GDM1 (cell line): ENCODE results near the gene SPOCK1.

Experiments
- DNase-seq: peaks from one replicate; lab custom pipeline; 2025; lab: John Stamatoyannopoulos, UW

The SPOCK1 gene

GRCh38 chr5:137148159-137148558 is 351.0 kb downstream of the SPOCK1 start:
- DNase-seq = no peak

GRCh38 chr5:137147346-137147745 is 351.8 kb downstream of the SPOCK1 start:
- DNase-seq = no peak

DNA sequence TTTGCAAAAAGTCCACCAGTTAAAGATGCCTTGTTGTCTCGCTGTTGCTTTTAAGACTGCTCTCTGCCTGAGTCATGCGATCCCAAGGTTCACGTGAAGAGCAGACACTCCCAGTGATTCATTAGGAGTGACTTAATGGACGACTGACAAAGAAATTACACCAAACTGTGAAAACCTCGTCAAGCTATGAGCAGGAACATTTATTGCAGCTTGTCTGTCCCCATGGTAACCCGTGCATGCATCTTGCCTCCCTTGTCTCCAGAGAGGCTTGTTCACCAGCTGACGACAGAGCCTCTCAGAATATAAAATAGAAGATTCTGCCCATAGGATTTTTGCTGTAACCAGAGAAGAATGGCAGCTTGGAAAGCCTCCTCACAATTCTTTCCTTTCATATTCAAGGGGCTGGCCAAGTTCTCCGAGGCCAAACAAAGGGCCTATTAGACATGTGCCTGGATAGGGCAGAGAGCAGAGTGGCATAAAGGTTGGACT is 352.7 kb downstream of the SPOCK1 start:
- no peak for DNase-seq

DNA sequence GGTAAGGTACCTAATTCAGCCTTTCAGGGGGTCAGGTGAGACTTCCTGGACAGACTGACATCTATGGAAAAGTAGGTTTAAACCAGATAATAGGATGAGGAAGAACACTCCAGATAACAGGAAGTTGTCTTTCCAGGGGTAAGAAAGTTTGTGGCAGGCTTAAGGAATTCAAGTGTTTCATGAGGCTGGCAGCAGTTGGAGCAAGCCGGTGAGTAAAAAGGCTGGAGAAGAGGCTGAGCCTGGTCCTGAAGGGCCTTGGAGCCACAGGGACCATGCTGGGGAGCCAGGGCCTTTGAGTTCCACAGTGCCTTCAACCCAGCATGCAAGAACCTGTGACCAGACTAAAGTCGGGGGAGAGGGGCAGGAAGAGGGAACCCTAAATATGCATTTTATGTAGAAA is 353.4 kb downstream of the SPOCK1 start:
- DNase-seq = no peak

- DNase-seq = no peak
These were observed 354.5 kb downstream of the SPOCK1 start for GRCh38 chr5:137144656-137145055.

- no peak for DNase-seq
These were observed 356.1 kb downstream of the SPOCK1 start for GRCh38 chr5:137142764-137143605.

DNA sequence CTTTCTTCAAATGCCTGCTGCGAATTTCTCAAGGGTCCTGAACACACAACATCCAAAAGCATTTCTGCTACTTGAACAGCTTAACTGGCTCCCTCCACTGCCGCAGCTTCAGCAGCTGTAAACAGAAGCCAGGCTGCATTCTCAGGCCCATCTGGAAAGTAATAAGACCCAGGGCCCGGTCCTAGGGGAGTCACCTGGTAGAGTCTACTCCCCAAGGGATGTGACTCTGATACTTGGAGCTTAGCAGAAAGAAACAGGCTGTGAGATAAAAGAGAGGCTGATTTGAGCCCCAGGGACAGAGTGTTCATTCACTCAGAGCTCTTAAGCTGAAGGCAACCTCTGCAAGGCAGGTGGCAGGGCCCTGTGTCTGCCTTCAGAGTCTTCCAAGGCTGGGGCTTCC is 356.8 kb downstream of the SPOCK1 start:
- no peak for DNase-seq

GRCh38 chr5:137141779-137142178 is 357.3 kb downstream of the SPOCK1 start:
- DNase-seq = no peak

DNA sequence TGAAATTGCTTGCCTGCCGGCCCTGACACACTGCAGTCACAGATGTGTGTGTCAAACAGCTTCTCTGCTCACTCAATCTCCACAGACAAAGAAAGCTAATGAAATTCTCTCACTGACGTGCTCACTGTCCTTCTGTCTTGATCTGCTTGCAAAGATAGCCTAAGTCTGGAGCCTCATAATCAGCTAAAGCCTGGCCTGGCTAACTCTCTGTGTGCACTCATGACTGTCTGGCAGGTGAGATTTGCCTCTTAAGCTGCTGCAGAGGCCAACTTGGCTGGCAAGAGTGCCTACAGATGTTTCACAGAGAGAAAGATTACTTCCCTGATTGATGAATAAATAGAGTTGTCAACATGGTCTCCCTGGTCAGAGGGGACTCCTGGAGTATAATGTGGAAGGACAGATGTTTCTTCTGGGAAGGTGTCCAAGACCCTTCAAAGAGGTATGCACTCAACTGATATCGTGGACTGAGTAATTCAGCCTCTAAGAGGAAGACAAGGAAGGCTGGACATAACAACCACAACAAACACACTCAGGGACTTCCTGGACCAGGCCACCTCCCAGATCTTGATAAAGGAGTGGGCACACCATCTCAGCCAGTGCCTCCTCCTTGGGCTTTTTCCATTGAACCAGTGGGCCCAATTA is 362.0 kb downstream of the SPOCK1 start:
- no peak for DNase-seq

DNA sequence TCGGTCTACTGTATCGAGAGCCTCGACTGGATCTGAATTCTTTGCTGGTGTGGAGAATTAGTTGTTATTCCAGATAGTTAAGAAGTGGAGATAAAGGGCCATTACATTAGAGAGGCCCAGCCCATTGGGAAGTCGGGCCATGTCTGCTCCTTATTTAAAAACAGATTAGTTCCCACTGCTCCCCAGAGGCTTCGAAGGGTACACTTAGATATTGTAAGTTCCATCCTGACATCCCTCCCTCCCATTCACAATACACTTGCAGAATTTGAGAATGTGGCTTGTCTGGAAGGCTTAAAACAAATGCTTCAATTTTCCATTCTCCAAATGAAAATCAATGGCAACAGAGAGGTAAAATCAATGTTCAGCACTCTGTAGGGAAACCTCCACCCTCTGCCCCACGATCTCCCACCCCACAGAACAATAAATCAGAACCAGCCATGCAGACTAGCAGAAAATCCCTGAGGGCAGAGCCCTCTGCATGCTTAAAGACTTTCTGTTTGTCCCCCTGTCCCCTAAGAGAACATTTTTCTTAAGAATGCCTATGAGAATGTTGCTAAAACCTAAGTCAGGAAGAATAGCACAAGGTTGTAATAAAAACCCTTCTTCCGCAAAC is 364.1 kb downstream of the SPOCK1 start:
- no peak for DNase-seq

- DNase-seq = no peak
These were observed 369.0 kb downstream of the SPOCK1 start for GRCh38 chr5:137129886-137130680.

GRCh38 chr5:137128012-137128411 is 371.1 kb downstream of the SPOCK1 start:
- no peak for DNase-seq

DNA sequence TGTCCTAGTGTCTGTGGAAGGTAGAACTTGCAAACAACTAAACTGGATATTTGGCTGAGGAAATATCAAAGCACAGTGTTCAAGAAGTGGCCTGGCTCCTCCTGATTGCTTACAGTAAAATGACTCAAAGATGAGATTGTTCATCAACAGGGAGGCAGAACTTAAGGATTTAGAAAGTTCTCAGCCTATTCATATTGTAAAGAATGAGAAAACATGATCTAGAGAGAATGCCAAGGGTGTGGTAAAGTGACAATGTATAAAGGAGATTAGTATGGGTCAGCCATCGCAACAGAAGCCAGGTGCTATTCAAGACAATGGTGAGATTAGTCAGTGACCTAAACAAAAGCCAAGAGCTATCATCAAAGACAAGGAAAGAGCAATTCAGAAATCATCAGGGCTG is 372.3 kb downstream of the SPOCK1 start:
- no peak for DNase-seq

GRCh38 chr5:137122558-137122957 is 376.6 kb downstream of the SPOCK1 start:
- DNase-seq = no peak

DNA sequence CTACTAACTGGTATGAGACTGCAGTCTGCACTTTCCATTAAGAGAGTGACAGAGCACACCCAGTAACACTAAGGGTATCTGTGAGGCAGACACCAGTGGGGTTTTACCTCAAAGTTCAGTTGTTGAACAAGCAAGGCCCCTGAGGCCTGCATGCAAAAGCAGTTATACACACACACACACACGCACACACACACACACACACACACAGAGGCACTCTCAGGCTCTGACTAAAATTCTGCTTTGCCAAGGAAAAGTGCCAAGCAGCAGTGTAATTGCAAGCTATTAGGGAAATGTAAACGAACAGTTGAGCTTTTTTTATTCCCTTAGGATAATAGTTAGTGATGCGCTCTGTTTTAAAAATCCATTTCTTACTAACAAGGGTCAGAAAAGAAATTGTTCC is 377.1 kb downstream of the SPOCK1 start:
- no peak for DNase-seq

GRCh38 chr5:137119321-137119720 is 379.8 kb downstream of the SPOCK1 start:
- DNase-seq = no peak

GRCh38 chr5:137118629-137119028 is 380.5 kb downstream of the SPOCK1 start:
- DNase-seq = no peak

DNA sequence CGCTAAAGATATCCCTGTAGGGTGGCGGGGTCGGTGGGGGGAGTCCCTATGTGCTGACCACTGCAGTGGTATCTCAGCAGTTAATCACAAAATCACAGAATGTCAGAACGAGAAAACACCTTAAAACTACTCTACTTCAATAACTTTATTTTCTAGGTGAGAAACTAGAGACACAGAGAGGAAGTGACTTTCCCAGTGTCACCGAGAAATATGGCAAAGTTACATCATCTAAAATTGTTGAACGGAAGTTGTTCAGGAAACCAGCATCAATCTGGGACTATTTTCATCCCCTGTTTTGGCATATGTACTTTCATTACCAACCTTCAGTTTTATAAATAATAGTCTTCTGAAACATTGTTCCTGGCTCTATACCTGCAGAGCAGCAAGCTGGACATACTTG is 384.0 kb downstream of the SPOCK1 start:
- no peak for DNase-seq

DNA sequence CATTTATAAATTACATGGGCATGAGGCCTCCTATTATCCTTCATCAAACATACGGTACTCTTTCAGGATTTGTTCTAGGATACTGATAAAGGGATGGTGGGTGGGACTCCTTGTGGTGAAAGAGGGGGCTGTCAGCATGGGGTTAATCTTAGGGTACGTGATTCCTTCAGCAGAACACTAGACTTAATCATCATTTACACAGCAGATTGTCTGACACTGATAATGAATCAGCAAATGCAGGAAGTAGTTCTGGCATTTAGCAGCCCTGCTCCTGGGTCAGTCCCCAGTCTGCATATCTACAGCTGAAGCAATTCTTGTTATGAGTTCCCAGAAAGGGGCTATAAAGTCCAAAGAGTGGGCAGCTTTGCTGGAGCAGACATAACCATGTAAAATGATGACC is 384.6 kb downstream of the SPOCK1 start:
- DNase-seq = no peak

GRCh38 chr5:137113939-137114338 is 385.2 kb downstream of the SPOCK1 start:
- DNase-seq = no peak

GRCh38 chr5:137113161-137113560 is 386.0 kb downstream of the SPOCK1 start:
- no peak for DNase-seq

- DNase-seq = no peak
These were observed 393.6 kb downstream of the SPOCK1 start for GRCh38 chr5:137105351-137106035.
